Vagina (tissue), 2 donors: Measurements from ENCODE around the gene MYLK4.

Experiments used
- CTCF ChIP-seq, 3 experiments: fragments of 450-650 bp in 2 of 3; fragments of 200-600 bp in 1 of 3; sonication (generic) in 1 of 3; IDR thresholded peaks; one replicate each; pipeline ENCODE4 v1.5.1; 2017 to 2019; ENCODE audit warnings: antibody characterized with exemption in 3 of 3, mild to moderate bottlenecking in 2 of 3, moderate library complexity in 2 of 3
- POLR2A ChIP-seq, 2 donors: fragments of 450-650 bp; IDR thresholded peaks; one replicate each; pipeline ENCODE4 v1.6.1; 2017; ENCODE audit warnings: antibody characterized with exemption in 2 of 2, mild to moderate bottlenecking in 2 of 2, moderate library complexity in 2 of 2
- POLR2AphosphoS5 ChIP-seq, 2 donors: sonication (generic); formaldehyde crosslinking; IDR thresholded peaks; one replicate each; pipeline ENCODE4 v1.9.0; 2017; ENCODE audit warnings: antibody characterized with exemption in 2 of 2, mild to moderate bottlenecking in 2 of 2, low read depth in 1 of 2; ENCODE audit not compliant: insufficient read depth in 1 of 2

GRCh38 chr6:2775003-2775402 is 24.3 kb upstream of the MYLK4 start:
- TF ChIP-seq CTCF (IDR thresholded peaks at IDR 0.05) = no peak
- TF ChIP-seq POLR2AphosphoS5 (IDR thresholded peaks at IDR 0.05; ENCODE audit: insufficient read depth in 1 of 2, low read depth in 1 of 2) = no peak
- TF ChIP-seq POLR2A (IDR thresholded peaks at IDR 0.05) = no peak
